Pancreas (tissue), 10 donors: ENCODE measurements around the gene NFX1. TPM values are rescaled to one million over a fixed set of nuclear protein-coding genes. Genes with fewer than 3 reads are reported as not detected.

Experiments
- ATAC-seq, 4 donors: fragments of 200-7000 bp; cut with Tn5 transposase; one replicate each; pipeline versions ENCODE4 v1.8.0 to v1.9.1; 2020; ENCODE audit warnings: mild to moderate bottlenecking in 4 of 4, moderate library complexity in 4 of 4
- DNase-seq, 6 donors: peaks; one replicate each; pipeline ENCODE4 v3.0.0-alpha.2; 2020
- FAIRE-seq: peaks from 2 replicates; lab custom pipeline; 2012; peaks lifted over from hg19 to GRCh38; lab: Jason Lieb, UNC
- H3K27ac ChIP-seq, 4 donors: fragments of 200-600 bp; sonication (generic); 1 replicate in 3 of 4; 2 replicates in 1 of 4; pipeline versions ENCODE4 v1.5.0 to v1.8.0; 2020
- H3K27me3 ChIP-seq, 4 donors: fragments of 200-600 bp; one replicate each; pipeline ENCODE4 v1.8.0; 2021
- H3K36me3 ChIP-seq, 3 donors: fragments of 200-600 bp; sonication (generic) in 1 of 3; one replicate each; pipeline versions ENCODE4 v1.5.0 to v1.8.0; 2020 to 2021
- H3K4me1 ChIP-seq, 3 donors: fragments of 200-600 bp; one replicate each; pipeline ENCODE4 v1.8.0; 2021
- H3K4me3 ChIP-seq, 4 donors: fragments of 200-600 bp; sonication (generic) in 2 of 4; one replicate each; pipeline versions ENCODE4 v1.5.0 to v1.8.0; 2020 to 2021
- H3K9me3 ChIP-seq, 4 donors: fragments of 200-600 bp; one replicate each; pipeline ENCODE4 v1.8.0; 2021
- WGBS, 2 donors: extraction: QIAGEN DNeasy Blood & Tissue Kit; methylation state at CpG; one replicate each; pipeline ENCODE4 v1.1.7; 2013; 5-methylcytosine and 5-hydroxymethylcytosine counted together
- intact Hi-C, 3 donors: fragments of 100-400 bp; cut with DNase I; formaldehyde crosslinking; loops; one replicate each; pipeline versions ENCODE4 v1.11.1 to v1.14.2; 2022
- polyA plus RNA-seq, 2 donors: library from polyadenylated mRNA; stranded (reverse); fragments of 200-250 nt; gene quantifications; one replicate each; pipeline ENCODE4 v1.2.3, GENCODE V29; 2013
- total RNA-seq, 6 donors: library from RNA; stranded (reverse); fragmentation: NEBNext Ultra II Directional in 4 of 6; extraction: Animal tissue kit (Norgen Biotek cat#: 25700) in 4 of 6; gene quantifications; one replicate each; pipeline versions ENCODE4 v1.2.1 to v1.2.4, GENCODE V29; 2021 to 2023
- TF ChIP-seq, protein P1 (sequence below), 4 donors: fragments of 200-600 bp; sonication (generic) in 3 of 4; IDR thresholded peaks; one replicate each; pipeline versions ENCODE4 v1.5.0 to v1.8.0; 2021; ENCODE audit warnings: antibody characterized with exemption in 4 of 4
- donor health status: healthy with polysubstance abuse.
- donor health status: DM: no; HTN: no; CAD: no; lungs with moderate emphysema.
- donor health status: DM: no; HTN: no; CAD: no.
- donor health status: control.
- donor health status: control.
- donor health status: Bipolar disorder and iron deficiency.
- donor health status: DM: yes; HTN: yes; CAD: no.
- donor health status: DM: no; HTN: no; CAD: no.
- donor health status: DM: no; HTN: no; CAD: no.
- donor health status: DM: yes; HTN: yes; CAD: no.

The NFX1 gene
- total and polyA plus RNA-seq, 8 donors = 8.2 to 19.2 (median 16.5) TPM

- no peak for ATAC-seq
- no peaks in the 10 kb centered on the region for H3K27me3 ChIP-seq
- FAIRE-seq = no peak
- no peak overlapping the region for H3K4me3 ChIP-seq
- H3K27ac ChIP-seq = no peak overlapping the region
- 79 to 94% methylated on average over 3 of the region's 3 CpGs for WGBS, 2 donors
- no peak for DNase-seq
- H3K9me3 ChIP-seq = no peaks in the 10 kb centered on the region
- no peaks in the 10 kb centered on the region for H3K36me3 ChIP-seq
- TF ChIP-seq, protein P1, sequence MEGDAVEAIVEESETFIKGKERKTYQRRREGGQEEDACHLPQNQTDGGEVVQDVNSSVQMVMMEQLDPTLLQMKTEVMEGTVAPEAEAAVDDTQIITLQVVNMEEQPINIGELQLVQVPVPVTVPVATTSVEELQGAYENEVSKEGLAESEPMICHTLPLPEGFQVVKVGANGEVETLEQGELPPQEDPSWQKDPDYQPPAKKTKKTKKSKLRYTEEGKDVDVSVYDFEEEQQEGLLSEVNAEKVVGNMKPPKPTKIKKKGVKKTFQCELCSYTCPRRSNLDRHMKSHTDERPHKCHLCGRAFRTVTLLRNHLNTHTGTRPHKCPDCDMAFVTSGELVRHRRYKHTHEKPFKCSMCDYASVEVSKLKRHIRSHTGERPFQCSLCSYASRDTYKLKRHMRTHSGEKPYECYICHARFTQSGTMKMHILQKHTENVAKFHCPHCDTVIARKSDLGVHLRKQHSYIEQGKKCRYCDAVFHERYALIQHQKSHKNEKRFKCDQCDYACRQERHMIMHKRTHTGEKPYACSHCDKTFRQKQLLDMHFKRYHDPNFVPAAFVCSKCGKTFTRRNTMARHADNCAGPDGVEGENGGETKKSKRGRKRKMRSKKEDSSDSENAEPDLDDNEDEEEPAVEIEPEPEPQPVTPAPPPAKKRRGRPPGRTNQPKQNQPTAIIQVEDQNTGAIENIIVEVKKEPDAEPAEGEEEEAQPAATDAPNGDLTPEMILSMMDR (IDR thresholded peaks at IDR 0.05) = no peak
- no peaks in the 10 kb centered on the region for H3K4me1 ChIP-seq
- intact Hi-C loops = loop anchor here in 2 of 3 donors (5.0 to 10.0 kb wide), 2 partner anchors 45 to 58 kb away; no protein-coding TSS in a partner anchor
Observed at GRCh38 chr9:33407061-33407460, 116.7 kb downstream of the NFX1 start.

GRCh38 chr9:33408087-33408486, 117.8 kb downstream of the NFX1 start:
- no peak overlapping the region for H3K4me3 ChIP-seq
- 67 to 85% methylated on average over 5 of the region's 5 CpGs for WGBS, 2 donors
- H3K9me3 ChIP-seq = no peaks in the 10 kb centered on the region
- no peaks in the 10 kb centered on the region for H3K4me1 ChIP-seq
- H3K36me3 ChIP-seq = no peaks in the 10 kb centered on the region
- intact Hi-C loops = loop anchor here in 2 of 3 donors (5.0 to 10.0 kb wide), 2 partner anchors 44 to 57 kb away; no protein-coding TSS in a partner anchor
- H3K27ac ChIP-seq = no peak overlapping the region
- no peaks in the 10 kb centered on the region for H3K27me3 ChIP-seq
- TF ChIP-seq, protein P1 (IDR thresholded peaks at IDR 0.05) = no peak
- no peak for DNase-seq
- ATAC-seq = no peak
- no peak for FAIRE-seq

GRCh38 chr9:33414268-33414667, 124.0 kb downstream of the NFX1 start:
- ATAC-seq (no peak), FAIRE-seq (no peak), DNase-seq (no peak)
- Histone ChIP-seq H3K27me3 (no peaks in the 10 kb centered on the region), H3K4me1 (peaks cover 14 to 18% (median 16%) of the 10 kb centered on the region in 3 donors), H3K27ac (no peak overlapping the region), H3K36me3 (no peaks in the 10 kb centered on the region), H3K4me3 (no peak overlapping the region), H3K9me3 (no peaks in the 10 kb centered on the region)
- WGBS, 2 donors = 75 to 82% methylated on average over 3 of the region's 3 CpGs
- intact Hi-C loops = no loop called here
- TF ChIP-seq, protein P1 (IDR thresholded peaks at IDR 0.05) = no peak

DNA sequence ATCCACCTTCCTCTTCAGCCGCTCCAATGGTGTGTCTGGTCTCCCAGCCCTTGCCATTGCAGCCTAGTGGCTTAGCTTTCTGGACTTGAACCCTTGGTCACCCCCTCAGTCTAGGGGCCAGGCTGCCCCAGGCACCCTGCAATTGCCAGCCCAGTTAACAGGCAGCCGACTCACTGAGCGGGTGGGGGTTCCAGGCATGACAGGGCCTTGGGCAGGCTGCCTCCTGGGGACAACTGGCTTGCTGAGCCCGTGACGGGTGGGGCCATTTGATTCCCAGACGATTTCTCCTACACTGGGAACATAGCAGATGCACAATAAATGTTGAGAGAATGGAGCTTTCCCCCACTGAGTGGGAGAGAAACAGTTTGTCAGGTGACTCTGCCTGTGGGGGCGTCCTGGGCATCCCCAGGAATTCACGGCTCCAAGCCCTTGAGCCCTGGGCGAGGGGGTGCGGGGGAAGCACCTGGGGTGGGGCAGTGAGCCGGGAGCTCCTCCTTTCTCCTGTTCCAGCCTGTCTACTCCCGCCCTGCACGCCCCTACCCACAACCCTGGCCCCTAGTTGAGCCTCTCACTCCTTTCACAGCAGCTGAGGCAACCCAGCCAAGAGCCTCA, 124.7 kb downstream of the NFX1 start:
- Histone ChIP-seq H3K36me3 (no peaks in the 10 kb centered on the region), H3K9me3 (no peaks in the 10 kb centered on the region), H3K27me3 (no peaks in the 10 kb centered on the region), H3K27ac (peak overlapping the region in 2 of 4 donors; percentile 36 to 41), H3K4me3 (no peak overlapping the region), H3K4me1 (peaks cover 14 to 18% (median 16%) of the 10 kb centered on the region in 3 donors)
- intact Hi-C loops = no loop called here
- FAIRE-seq = no peak
- TF ChIP-seq, protein P1 (IDR thresholded peaks at IDR 0.05) = no peak
- peak in 1 of 6 donors; percentile 34 for DNase-seq
- WGBS, 2 donors = 61 to 63% methylated on average over 13 of the region's 13 CpGs
- peak; percentile 1 to 15 (median 8) for ATAC-seq

DNA sequence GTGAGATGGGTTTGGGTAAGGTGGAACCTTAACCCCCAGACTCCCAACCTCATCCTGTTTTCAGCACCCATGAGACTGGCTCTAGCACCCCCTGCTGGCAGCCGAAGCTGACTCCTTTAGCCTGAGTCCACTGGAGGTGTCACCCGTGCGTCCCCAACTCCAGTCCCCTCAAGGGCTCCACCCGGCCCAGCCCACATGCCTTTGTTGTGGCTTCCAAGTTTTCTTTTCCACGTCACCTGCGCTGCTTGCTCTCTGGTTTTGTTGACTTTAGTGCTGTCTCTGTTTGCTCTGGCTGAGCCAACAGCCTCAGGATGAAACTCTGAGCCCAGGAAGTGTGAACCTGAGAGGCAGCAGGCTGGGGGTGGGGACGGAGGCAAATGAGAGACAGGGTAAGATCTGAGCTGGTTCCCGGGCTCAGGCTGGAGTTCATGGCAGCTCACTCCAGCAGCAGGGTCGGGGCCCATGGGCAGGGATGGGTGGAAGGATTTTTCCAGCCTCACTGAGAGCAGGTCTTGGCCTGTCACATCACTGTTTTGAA, 125.3 kb downstream of the NFX1 start:
- Histone ChIP-seq H3K27me3 (no peaks in the 10 kb centered on the region), H3K4me3 (no peak overlapping the region), H3K36me3 (no peaks in the 10 kb centered on the region), H3K4me1 (peaks cover 14 to 18% (median 16%) of the 10 kb centered on the region in 3 donors), H3K9me3 (no peaks in the 10 kb centered on the region), H3K27ac (peak overlapping the region in 2 of 4 donors; percentile 36 to 41)
- intact Hi-C loops = no loop called here
- WGBS, 2 donors = 5% methylated on average over 9 of the region's 9 CpGs
- peak; percentile 87 to 94 (median 92) for DNase-seq
- peak; percentile 93 to 97 (median 94) for ATAC-seq
- no peak for FAIRE-seq
- TF ChIP-seq, protein P1 (IDR thresholded peaks at IDR 0.05) = peak; percentile 51 to 78 (median 66)
